ENCODE data around the gene SESN1.

DNA sequence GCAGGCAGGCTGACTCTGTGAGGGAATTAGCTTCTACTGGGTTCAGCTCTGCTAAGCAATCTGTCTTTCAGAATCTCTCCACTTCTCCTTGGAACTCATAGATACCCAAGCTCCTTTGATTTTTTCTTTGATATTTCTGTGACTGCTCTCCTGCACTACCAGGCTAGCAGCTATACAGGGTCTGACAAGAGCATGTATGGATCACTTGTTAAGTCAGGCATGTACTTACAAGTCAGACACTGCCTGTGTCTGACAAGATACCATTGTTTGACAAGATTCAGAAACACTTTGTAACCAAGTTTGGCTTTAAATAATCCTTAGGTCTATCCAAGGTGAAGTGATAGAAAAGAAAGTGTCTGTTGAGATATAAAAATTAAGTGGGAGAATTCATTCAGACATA, 79.5 kb downstream of the SESN1 start:
- TF ChIP-seq POLR2AphosphoS5 (IDR thresholded peaks at IDR 0.05; ENCODE audit: borderline replicate concordance, low read depth, low read length) (no peak), EZH2 (IDR thresholded peaks at IDR 0.05) (no peak)

Data from SK-N-MC (cell line).